ENCODE data around the gene SLC9A4. TPM values are rescaled to one million over a fixed set of nuclear protein-coding genes. Genes with fewer than 3 reads are reported as not detected.

Gene SLC9A4
- total and polyA plus RNA-seq, 2 donors (not counting 3 experiments of a cell fraction or from before 2014, with no cell fraction given), result not detected

GRCh38 chr2:102483086-102483485, 10.1 kb downstream of the SLC9A4 start:
- Histone ChIP-seq H3K79me2 (ENCODE audit: control insufficient read depth, insufficient read depth, low read length) (no peaks in the 10 kb centered on the region), H3K27ac (ENCODE audit: insufficient read depth, low read depth, low read length) (no peak overlapping the region), H3K9me1 (replicated peaks; ENCODE audit: control insufficient read depth, extremely low read depth, insufficient read depth, low read length) (no peaks in the 10 kb centered on the region), H3K4me3 (replicated peaks in 1 of 3; ENCODE audit: insufficient read depth in 1 of 3, low read depth in 1 of 3, low read length in 3 of 3) (no peak overlapping the region), H3K27me3 (ENCODE audit: control insufficient read depth in 2 of 2, insufficient read depth in 2 of 2, low read length in 2 of 2) (peaks cover 7 to 13% of the 10 kb centered on the region in 2 experiments), H3K4me1 (ENCODE audit: control insufficient read depth, extremely low read depth, insufficient read depth, low read length) (no peaks in the 10 kb centered on the region), H3K36me3 (ENCODE audit: control insufficient read depth in 2 of 2, extremely low read depth in 1 of 2, insufficient read depth in 2 of 2, low read length in 2 of 2) (no peaks in the 10 kb centered on the region), H3K4me2 (ENCODE audit: insufficient read depth, low read length) (no peak overlapping the region), H3K9ac (replicated peaks; ENCODE audit: extremely low read depth, insufficient read depth, low read length) (no peak overlapping the region), H4K20me1 (replicated peaks; ENCODE audit: control insufficient read depth, extremely low read depth, insufficient read depth, low read length) (no peaks in the 10 kb centered on the region), H2AFZ (ENCODE audit: low read depth, low read length) (no peak overlapping the region), H3K9me3 (replicated peaks; ENCODE audit: control insufficient read depth, insufficient read depth, low read length) (no peaks in the 10 kb centered on the region)
- ChIA-PET POLR2A (no interaction called here), CTCF (interaction anchor here (2.0 to 3.0 kb wide), 3 partner anchors 8 to 133 kb away, joined by 7 to 24 read pairs (median 12); partner anchors contain the start of gene SLC9A4)
- intact Hi-C loops (cut with micrococcal nuclease), result no loop called here
- no peak for TF ChIP-seq GATA2 (IDR thresholded peaks at IDR 0.05; ENCODE audit: insufficient read depth, insufficient read length, low read depth, low read length)
- TF ChIP-seq MAX (IDR thresholded peaks at IDR 0.05; ENCODE audit: insufficient read depth, insufficient read length), result no peak
- TF ChIP-seq JUN (IDR thresholded peaks at IDR 0.05; ENCODE audit: borderline replicate concordance, insufficient read depth, insufficient read length, low read depth), result no peak
- TF ChIP-seq EZH2 (IDR thresholded peaks at IDR 0.05; ENCODE audit: borderline replicate concordance, low read depth, low read length, severe bottlenecking), result no peak
- TF ChIP-seq POLR2A (IDR thresholded peaks at IDR 0.05; ENCODE audit: low read depth, low read length), result no peak
- FAIRE-seq, result no peak
- no TSS peak for BruUV-seq (replicated peaks)
- no peak for DNase-seq (ENCODE audit: low read depth, low spot score)
- dilution Hi-C loops (cut with MboI; ENCODE audit: extremely low pct_ligation_motif_present, low sequenced_read_pairs), result loop anchor here (25.0 kb wide), 1 partner anchor 104 kb away; no protein-coding TSS in a partner anchor

DNA sequence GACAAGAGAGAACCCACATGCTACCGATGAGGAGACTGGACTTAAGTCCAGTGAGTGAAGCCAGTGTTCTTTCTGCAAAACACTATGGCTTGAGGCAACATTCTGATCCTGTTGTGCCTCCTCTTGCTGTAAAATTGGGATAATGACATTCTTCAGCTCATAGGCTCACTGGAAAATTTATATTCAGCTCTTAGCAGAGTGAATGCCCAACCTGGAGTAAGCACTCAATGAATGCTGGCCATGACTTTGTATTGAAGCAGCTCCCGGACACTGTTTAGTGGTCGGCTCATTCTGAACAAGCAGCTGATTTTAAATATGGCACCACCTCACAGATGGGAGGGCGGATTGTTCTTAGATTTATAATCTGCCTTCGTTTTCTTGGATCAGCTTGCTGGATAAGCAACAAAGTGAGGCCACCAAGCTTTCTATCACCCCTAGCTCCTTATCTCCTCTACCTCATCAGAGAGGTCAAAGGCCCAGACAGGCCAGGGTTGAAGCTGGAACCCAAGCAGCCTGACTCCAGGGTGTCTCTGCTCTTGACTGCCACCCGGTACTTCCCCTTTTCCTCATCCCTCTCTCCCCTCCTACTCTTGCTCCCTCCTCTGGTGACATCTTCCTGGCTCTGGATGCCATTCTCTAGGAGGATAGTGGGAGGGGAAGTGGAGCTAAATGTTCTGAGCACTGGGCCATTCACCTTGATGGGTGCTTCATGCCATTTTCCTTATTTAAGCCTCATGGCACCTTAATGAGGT, 11.5 kb downstream of the SLC9A4 start:
- TF ChIP-seq MAX (IDR thresholded peaks at IDR 0.05; ENCODE audit: insufficient read depth, insufficient read length), result no peak
- no peak for TF ChIP-seq POLR2A (IDR thresholded peaks at IDR 0.05; ENCODE audit: low read depth, low read length)
- TF ChIP-seq MYC (IDR thresholded peaks at IDR 0.05; ENCODE audit: low read depth, low read length), result no peak
- TF ChIP-seq FOS (IDR thresholded peaks at IDR 0.05; ENCODE audit: borderline replicate concordance, insufficient read depth, low read length), result no peak
- no peak for TF ChIP-seq JUN (IDR thresholded peaks at IDR 0.05; ENCODE audit: borderline replicate concordance, insufficient read depth, insufficient read length, low read depth)
- TF ChIP-seq GATA2 (IDR thresholded peaks at IDR 0.05; ENCODE audit: insufficient read depth, insufficient read length, low read depth, low read length), result no peak
- TF ChIP-seq, protein P1, sequence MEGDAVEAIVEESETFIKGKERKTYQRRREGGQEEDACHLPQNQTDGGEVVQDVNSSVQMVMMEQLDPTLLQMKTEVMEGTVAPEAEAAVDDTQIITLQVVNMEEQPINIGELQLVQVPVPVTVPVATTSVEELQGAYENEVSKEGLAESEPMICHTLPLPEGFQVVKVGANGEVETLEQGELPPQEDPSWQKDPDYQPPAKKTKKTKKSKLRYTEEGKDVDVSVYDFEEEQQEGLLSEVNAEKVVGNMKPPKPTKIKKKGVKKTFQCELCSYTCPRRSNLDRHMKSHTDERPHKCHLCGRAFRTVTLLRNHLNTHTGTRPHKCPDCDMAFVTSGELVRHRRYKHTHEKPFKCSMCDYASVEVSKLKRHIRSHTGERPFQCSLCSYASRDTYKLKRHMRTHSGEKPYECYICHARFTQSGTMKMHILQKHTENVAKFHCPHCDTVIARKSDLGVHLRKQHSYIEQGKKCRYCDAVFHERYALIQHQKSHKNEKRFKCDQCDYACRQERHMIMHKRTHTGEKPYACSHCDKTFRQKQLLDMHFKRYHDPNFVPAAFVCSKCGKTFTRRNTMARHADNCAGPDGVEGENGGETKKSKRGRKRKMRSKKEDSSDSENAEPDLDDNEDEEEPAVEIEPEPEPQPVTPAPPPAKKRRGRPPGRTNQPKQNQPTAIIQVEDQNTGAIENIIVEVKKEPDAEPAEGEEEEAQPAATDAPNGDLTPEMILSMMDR (IDR thresholded peaks at IDR 0.05; ENCODE audit: extremely low read depth in 1 of 2, insufficient read depth in 1 of 2, low read depth in 1 of 2, low read length in 2 of 2), result no peak
- no peak for TF ChIP-seq EZH2 (IDR thresholded peaks at IDR 0.05; ENCODE audit: borderline replicate concordance, low read depth, low read length, severe bottlenecking)
- CTCF ChIA-PET, result interaction anchor here (2.0 to 3.0 kb wide), 3 partner anchors 10 to 131 kb away, joined by 7 to 24 read pairs (median 12); partner anchors contain the start of gene SLC9A4
- Histone ChIP-seq H3K4me2 (ENCODE audit: insufficient read depth, low read length) (no peak overlapping the region), H3K9ac (replicated peaks; ENCODE audit: extremely low read depth, insufficient read depth, low read length) (no peak overlapping the region), H3K4me3 (replicated peaks in 1 of 3; ENCODE audit: insufficient read depth in 1 of 3, low read depth in 1 of 3, low read length in 3 of 3) (no peak overlapping the region), H4K20me1 (replicated peaks; ENCODE audit: control insufficient read depth, extremely low read depth, insufficient read depth, low read length) (no peaks in the 10 kb centered on the region), H2AFZ (ENCODE audit: low read depth, low read length) (no peak overlapping the region), H3K4me1 (ENCODE audit: control insufficient read depth, extremely low read depth, insufficient read depth, low read length) (no peaks in the 10 kb centered on the region), H3K9me3 (replicated peaks; ENCODE audit: control insufficient read depth, insufficient read depth, low read length) (no peaks in the 10 kb centered on the region), H3K9me1 (replicated peaks; ENCODE audit: control insufficient read depth, extremely low read depth, insufficient read depth, low read length) (no peaks in the 10 kb centered on the region), H3K79me2 (ENCODE audit: control insufficient read depth, insufficient read depth, low read length) (no peaks in the 10 kb centered on the region), H3K27me3 (ENCODE audit: control insufficient read depth in 2 of 2, insufficient read depth in 2 of 2, low read length in 2 of 2) (peaks cover 11 to 13% of the 10 kb centered on the region in 2 experiments), H3K36me3 (ENCODE audit: control insufficient read depth in 2 of 2, extremely low read depth in 1 of 2, insufficient read depth in 2 of 2, low read length in 2 of 2) (no peaks in the 10 kb centered on the region), H3K27ac (ENCODE audit: insufficient read depth, low read depth, low read length) (no peak overlapping the region)
- no peak for FAIRE-seq
- intact Hi-C loops (cut with micrococcal nuclease), result no loop called here
- POLR2A ChIA-PET, result no interaction called here
- no peak for DNase-seq (ENCODE audit: low read depth, low spot score)
- BruUV-seq (replicated peaks), result no TSS peak
- dilution Hi-C loops (cut with MboI; ENCODE audit: extremely low pct_ligation_motif_present, low sequenced_read_pairs), result loop anchor here (25.0 kb wide), 1 partner anchor 103 kb away; no protein-coding TSS in a partner anchor

Data from endothelial cell of umbilical vein (primary cell).